COLO668 (cell line): ENCODE measurements around the gene CD38.

ENCODE experiments used
- DNase-seq: peaks from one replicate; lab custom pipeline; 2025; ENCODE audit not compliant: unreplicated experiment; lab: John Stamatoyannopoulos, UW

The CD38 gene

DNA sequence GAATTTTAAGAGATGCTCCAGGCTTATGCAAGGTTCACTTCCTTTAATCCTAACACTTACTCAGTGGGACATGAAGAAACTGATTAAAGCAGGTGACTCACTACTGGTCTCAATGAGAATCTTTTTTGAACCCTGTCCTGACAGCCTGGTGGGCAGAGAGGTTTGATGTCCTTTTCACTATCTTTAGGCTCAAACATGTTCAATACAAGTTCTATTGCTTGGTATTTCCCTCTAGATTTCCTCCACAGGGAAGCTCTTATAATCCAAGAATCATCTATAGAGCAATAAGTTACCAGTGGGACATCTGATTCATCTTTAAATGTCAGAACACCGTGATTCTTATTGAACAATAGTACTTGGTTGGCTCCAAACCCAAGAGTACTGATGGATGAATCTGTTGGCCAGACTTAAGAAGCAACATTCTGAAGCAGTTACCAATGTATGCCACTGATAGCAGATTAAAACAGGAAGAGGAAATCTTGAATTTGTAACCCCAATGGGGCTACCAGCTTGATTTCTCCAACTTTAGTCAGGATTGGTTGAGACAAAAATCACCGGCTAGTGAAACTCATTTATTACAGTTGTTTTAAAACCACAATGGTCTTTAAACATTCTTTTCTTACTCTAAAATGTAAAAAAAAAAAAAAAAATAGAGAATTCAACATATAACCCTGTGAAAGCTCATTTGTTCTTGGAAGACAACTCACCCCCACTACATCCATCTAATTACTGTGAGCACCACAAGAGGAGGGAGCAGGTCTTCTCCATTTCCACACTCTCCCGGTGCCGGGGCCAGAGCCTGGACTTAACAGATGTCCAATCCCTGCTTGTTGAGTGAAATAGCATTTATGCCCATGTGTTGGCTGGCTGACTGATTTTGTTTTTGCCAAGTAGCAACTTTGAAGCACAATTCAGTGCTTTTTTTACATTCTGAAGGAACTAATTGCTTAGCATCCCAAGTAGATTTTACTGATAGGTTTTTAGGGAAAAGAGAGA is 117.1 kb downstream of the CD38 start:
- DNase-seq = no peak

DNA sequence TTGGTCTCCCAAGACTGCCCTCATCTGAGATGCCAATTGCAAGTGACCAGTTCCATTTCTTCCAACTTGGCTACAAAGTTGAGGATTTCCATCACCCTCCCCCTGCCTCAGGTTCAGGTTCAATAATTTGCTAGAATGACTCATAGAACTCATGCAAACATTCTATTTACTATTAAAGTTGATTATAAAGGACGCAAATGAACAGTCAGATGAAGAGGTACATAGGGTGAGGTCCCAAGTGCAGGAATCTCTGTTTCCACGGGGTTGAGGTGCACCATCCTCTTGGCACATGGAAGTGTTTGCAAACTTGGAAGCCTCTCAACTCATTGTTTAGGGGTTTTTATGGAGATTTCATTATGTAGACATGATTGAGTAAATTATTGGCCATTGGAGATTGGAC is 119.4 kb downstream of the CD38 start:
- no peak for DNase-seq

DNA sequence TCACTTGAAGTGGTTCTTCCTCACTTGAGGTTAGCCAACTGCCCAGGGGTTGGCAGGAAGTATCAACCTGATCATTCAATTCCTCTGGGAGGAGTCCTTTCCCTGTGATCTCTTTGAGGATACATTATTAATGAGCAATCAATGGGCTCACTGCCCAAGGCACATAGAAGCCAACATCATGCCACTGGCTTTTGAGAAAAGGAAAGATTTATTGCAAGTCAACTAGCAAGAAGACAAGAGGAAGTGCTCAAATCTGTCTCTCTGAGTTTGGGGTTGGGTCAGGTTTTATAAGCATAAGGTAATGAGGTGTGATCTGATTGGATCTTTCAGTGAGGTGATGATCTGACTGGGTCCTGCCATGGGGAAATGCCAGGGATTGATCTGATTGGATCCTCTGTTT is 120.8 kb downstream of the CD38 start:
- no peak for DNase-seq

DNA sequence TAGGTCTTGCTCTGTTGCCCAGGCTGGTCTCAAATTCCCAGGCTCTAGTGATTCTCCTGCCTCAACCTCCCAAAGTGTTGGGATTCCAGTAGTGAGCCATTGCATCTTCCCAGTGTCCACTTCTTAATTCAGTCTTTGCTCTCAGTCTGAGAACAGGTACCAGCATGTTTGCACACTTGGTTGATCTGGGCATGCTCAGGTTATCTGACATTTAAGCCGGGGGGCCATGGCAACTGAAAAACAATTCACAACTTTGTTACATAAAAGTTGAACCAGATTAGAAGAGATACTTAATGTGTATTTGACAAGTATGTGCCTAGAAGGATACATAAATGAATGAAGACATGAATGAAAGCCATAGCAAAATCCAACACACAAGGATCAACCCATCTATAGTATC is 121.4 kb downstream of the CD38 start:
- DNase-seq = no peak

DNA sequence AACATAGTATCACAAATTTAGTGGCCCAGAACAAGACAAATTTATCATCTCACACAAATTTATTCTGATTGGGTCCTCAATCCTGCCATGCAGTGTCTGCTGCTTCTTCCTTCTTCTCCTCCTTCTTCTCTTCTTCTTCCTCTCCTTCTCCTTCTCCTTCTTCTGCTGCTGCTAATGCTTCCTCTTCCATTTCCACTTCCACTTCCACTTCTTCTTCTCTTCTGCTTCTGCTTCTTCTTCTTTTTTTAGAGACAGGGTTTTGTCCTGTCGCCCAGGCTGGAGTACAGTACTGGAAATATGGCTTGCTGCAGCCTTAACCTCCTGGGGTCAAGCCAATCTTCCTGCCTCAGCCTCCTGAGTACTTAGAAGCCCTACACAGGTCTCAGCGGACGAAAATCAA is 122.9 kb downstream of the CD38 start:
- DNase-seq = no peak

DNA sequence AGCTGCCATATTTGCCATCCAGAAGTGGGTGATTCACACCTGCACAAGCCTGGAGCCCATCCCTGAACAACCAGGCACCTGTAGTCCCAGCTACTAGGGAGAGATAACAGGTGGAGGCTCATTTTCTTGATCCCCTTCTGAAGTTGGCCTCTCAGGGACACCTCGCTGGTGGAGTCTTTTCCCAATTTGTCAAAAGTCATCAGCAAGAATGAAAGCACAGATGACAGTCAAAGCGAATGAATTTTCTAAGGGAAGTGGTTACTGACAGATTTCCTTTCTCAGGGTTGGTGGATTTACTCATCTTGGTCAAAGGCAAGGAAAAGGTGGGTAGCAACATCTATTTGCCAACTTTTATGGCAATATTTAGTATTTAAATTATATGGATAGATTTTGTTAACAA is 123.9 kb downstream of the CD38 start:
- DNase-seq = no peak

DNA sequence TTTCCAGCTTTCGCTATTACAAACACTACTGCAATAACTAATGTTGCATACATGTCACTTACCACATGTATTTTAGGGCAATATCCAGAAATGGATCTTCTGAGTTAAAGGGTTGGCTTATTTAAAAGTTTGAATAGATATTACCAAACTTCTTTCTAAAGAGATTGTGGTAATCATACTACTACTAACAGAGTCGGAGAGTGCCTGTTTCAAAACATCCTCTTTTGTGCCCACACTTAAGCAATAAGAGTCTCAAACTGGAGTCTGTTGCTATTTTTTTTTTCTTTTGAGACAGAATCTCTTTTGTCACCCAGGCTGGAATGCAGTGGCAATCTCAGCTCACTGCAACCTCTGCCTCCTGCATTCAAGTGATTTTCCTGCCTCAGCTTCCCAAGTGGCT is 124.6 kb downstream of the CD38 start:
- no peak for DNase-seq
